ENCODE data around the gene SLC6A3. TPM values are rescaled to one million over a fixed set of nuclear protein-coding genes. Genes with fewer than 3 reads are reported as not detected.

The SLC6A3 gene
- total and polyA plus RNA-seq, 2 of the 13 experiments (the other 11 are each of a cell fraction or from before 2014, with no cell fraction given), result 0.01 TPM; not detected in 1

GRCh38 chr5:1392261-1392660 is 53.0 kb downstream of the SLC6A3 start (continued):
- TF ChIP-seq ARID4A (CRISPR knock-in tag; IDR thresholded peaks at IDR 0.05; ENCODE audit: borderline replicate concordance) (no peak), ZNF549 (CRISPR knock-in tag; IDR thresholded peaks at IDR 0.05) (no peak), GABPB1 (CRISPR knock-in tag; IDR thresholded peaks at IDR 0.05) (no peak), KDM5A (IDR thresholded peaks at IDR 0.05; ENCODE audit: borderline replicate concordance, low read length) (no peak), ZNF839 (CRISPR knock-in tag; IDR thresholded peaks at IDR 0.05; ENCODE audit: borderline replicate concordance) (no peak), ZNF18 (CRISPR knock-in tag; IDR thresholded peaks at IDR 0.05; ENCODE audit: insufficient replicate concordance) (no peak), ZFP36 (IDR thresholded peaks at IDR 0.05; ENCODE audit: borderline replicate concordance, low read depth, low read length, partially characterized antibody) (no peak), MAX (IDR thresholded peaks at IDR 0.05) (no peak)
- TF ChIP-seq, protein P1, sequence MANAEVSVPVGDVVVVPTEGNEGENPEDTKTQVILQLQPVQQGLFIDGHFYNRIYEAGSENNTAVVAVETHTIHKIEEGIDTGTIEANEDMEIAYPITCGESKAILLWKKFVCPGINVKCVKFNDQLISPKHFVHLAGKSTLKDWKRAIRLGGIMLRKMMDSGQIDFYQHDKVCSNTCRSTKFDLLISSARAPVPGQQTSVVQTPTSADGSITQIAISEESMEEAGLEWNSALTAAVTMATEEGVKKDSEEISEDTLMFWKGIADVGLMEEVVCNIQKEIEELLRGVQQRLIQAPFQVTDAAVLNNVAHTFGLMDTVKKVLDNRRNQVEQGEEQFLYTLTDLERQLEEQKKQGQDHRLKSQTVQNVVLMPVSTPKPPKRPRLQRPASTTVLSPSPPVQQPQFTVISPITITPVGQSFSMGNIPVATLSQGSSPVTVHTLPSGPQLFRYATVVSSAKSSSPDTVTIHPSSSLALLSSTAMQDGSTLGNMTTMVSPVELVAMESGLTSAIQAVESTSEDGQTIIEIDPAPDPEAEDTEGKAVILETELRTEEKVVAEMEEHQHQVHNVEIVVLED (CRISPR knock-in tag; IDR thresholded peaks at IDR 0.05; ENCODE audit: borderline replicate concordance), result no peak
- TF ChIP-seq, protein P2, sequence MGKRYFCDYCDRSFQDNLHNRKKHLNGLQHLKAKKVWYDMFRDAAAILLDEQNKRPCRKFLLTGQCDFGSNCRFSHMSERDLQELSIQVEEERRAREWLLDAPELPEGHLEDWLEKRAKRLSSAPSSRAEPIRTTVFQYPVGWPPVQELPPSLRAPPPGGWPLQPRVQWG (CRISPR knock-in tag; IDR thresholded peaks at IDR 0.05; ENCODE audit: borderline replicate concordance, low read depth), result no peak
